RWPE1 (cell line): ENCODE results near the gene PTPN20.

ENCODE experiments used
- CTCF ChIA-PET: fragments of 350-600 bp; sonication (Branson Sonifier 250); formaldehyde crosslinking; extraction: SDS; loops from one replicate; lab custom pipeline; 2021; lab: Yijun Ruan, JAX
- POLR2A ChIA-PET: fragments of 400-600 bp; formaldehyde crosslinking; extraction: SDS; loops from one replicate; lab custom pipeline; 2020; ENCODE audit warnings: antibody characterized with exemption; ENCODE audit not compliant: low non-redundant PET; lab: Yijun Ruan, JAX
- DNase-seq: peaks from one replicate; pipeline ENCODE4 v3.0.0; 2012; ENCODE audit warnings: low spot score
- H3K27ac ChIP-seq: fragments of 450-650 bp; 2 replicates; pipeline ENCODE4 v1.5.1; 2017
- TF ChIP-seq, protein P1 (sequence below): fragments of 450-650 bp; conservative IDR thresholded peaks from 2 replicates; pipeline ENCODE4 v1.5.1; 2017; ENCODE audit warnings: low read depth, mild to moderate bottlenecking

Gene PTPN20

DNA sequence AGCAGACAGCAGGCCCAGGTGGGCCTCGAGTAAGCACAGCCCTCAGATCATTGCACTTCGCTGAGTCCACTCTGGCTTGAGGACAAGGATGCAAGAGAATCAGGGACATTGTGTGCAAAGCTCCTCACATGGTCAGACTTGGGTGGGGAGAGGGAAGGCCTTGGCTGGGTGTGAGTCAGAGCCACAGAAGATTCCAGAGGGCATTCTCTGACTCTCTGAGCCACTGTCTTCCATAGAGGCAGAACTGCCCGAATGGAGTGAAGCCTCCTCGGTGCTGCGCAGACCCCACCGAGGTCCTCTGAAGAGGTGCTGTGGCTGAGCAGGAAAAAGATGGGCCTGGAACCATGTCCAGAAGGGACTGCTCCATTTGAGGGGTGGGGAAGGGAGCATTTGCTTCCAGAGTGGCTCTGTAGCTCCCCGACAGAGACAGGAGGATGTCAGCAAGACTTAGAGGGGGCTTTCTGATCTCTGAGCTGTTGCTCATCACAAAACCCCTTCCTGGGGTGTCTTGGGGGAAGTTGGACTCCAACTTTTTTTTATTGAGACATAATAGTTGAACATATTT lies 120.8 kb downstream of the PTPN20 start:
- ChIA-PET POLR2A (no interaction called here), CTCF (no interaction called here)
- H3K27ac ChIP-seq: no peak overlapping the region
- no peak for DNase-seq
- TF ChIP-seq, protein P1, sequence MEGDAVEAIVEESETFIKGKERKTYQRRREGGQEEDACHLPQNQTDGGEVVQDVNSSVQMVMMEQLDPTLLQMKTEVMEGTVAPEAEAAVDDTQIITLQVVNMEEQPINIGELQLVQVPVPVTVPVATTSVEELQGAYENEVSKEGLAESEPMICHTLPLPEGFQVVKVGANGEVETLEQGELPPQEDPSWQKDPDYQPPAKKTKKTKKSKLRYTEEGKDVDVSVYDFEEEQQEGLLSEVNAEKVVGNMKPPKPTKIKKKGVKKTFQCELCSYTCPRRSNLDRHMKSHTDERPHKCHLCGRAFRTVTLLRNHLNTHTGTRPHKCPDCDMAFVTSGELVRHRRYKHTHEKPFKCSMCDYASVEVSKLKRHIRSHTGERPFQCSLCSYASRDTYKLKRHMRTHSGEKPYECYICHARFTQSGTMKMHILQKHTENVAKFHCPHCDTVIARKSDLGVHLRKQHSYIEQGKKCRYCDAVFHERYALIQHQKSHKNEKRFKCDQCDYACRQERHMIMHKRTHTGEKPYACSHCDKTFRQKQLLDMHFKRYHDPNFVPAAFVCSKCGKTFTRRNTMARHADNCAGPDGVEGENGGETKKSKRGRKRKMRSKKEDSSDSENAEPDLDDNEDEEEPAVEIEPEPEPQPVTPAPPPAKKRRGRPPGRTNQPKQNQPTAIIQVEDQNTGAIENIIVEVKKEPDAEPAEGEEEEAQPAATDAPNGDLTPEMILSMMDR: no peak

DNA sequence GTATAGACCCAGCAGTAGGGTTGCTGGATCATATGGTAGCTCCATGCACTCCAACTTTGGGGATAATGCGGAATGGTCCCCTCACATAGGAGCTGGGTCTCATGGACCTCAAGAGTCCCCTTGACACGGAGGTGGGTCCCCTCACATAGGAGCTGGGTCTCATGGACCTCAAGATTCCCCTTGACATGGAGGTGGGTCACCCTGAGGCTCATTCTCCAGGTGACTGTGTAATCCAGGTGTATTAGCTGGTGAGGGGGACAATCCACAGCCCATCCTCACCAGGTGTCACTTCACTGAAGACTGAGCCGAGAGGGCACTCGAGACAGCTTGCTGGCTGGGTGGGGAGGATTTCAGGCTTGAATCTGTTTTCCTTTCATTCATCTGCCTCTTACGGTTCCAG lies 121.9 kb downstream of the PTPN20 start:
- no peak overlapping the region for H3K27ac ChIP-seq
- no peak for DNase-seq
- ChIA-PET CTCF (interaction anchor here (0.5 to 1.6 kb wide), 4 partner anchors 8 to 258 kb away, joined by 3 to 6 read pairs (median 4); no protein-coding TSS in a partner anchor), POLR2A (no interaction called here)
- TF ChIP-seq, protein P1: no peak

- POLR2A ChIA-PET: no interaction called here
- TF ChIP-seq, protein P1: no peak
- no peak overlapping the region for H3K27ac ChIP-seq
- no peak for DNase-seq
- CTCF ChIA-PET: interaction anchor here (0.6 to 1.7 kb wide), 4 partner anchors 9 to 279 kb away, joined by 3 to 6 read pairs (median 4); no protein-coding TSS in a partner anchor
Measured at GRCh38 chr10:47033541-47034270, 122.5 kb downstream of the PTPN20 start.

DNA sequence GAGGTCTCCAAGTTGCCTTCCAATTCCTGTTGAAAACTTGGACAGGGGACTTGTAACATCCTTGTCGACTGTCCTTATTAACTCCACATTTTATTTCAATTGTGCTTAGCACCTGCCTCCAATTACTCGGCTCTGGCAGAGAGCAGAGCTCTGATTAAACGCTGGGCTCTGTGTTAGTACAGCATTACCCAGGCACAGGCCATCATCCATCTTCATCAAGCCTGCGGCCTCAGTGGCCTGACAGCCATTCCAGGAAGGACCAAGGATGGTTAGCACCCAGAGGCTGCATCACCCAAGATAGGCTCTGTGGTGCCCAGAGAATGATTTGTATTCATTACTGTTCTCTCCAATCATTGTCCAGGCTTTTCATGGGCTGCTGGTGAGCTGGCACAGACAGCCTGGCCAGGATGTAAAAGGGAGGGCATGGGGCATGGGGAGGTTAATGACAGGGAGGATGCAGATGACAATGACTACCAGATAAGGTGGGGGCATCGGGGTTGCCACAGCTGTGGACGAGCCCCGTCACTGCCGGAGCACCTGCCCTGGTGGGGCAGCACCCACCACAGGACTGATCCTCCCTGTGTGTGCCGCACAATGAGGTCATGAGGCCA lies 123.3 kb downstream of the PTPN20 start:
- POLR2A ChIA-PET: no interaction called here
- CTCF ChIA-PET: interaction anchor here (1.5 to 1.7 kb wide), 2 partner anchors 13 to 278 kb away, joined by 3 to 6 read pairs; no protein-coding TSS in a partner anchor
- no peak for DNase-seq
- no peak overlapping the region for H3K27ac ChIP-seq
- TF ChIP-seq, protein P1: no peak

GRCh38 chr10:47035171-47035818 lies 124.1 kb downstream of the PTPN20 start:
- ChIA-PET POLR2A (no interaction called here), CTCF (interaction anchor here (1.7 kb wide), 1 partner anchor 277 kb away, joined by 3 read pairs; no protein-coding TSS in a partner anchor)
- TF ChIP-seq, protein P1: no peak
- H3K27ac ChIP-seq: no peak overlapping the region
- DNase-seq: no peak

GRCh38 chr10:47035819-47036337 lies 124.7 kb downstream of the PTPN20 start:
- no peak overlapping the region for H3K27ac ChIP-seq
- DNase-seq: no peak
- ChIA-PET CTCF (no interaction called here), POLR2A (no interaction called here)
- TF ChIP-seq, protein P1: no peak
